ENCODE measurements around the gene PSEN1. TPM values are rescaled to one million over a fixed set of nuclear protein-coding genes. Genes with fewer than 3 reads are reported as not detected.

PSEN1 gene
- total and polyA plus RNA-seq, 10 of the 15 experiments (the other 5 are each of a cell fraction or from before 2014, with no cell fraction given) = 8.9 to 32.3 (median 21.8) TPM

- TF ChIP-seq, protein P1, sequence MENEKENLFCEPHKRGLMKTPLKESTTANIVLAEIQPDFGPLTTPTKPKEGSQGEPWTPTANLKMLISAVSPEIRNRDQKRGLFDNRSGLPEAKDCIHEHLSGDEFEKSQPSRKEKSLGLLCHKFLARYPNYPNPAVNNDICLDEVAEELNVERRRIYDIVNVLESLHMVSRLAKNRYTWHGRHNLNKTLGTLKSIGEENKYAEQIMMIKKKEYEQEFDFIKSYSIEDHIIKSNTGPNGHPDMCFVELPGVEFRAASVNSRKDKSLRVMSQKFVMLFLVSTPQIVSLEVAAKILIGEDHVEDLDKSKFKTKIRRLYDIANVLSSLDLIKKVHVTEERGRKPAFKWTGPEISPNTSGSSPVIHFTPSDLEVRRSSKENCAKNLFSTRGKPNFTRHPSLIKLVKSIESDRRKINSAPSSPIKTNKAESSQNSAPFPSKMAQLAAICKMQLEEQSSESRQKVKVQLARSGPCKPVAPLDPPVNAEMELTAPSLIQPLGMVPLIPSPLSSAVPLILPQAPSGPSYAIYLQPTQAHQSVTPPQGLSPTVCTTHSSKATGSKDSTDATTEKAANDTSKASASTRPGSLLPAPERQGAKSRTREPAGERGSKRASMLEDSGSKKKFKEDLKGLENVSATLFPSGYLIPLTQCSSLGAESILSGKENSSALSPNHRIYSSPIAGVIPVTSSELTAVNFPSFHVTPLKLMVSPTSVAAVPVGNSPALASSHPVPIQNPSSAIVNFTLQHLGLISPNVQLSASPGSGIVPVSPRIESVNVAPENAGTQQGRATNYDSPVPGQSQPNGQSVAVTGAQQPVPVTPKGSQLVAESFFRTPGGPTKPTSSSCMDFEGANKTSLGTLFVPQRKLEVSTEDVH (IDR thresholded peaks at IDR 0.05; ENCODE audit: low read depth, partially characterized antibody) = no peak
- TF ChIP-seq HDAC2 (IDR thresholded peaks at IDR 0.05) = no peak
Observed at GRCh38 chr14:73168274-73168673, 32.0 kb downstream of the PSEN1 start (continued).

DNA sequence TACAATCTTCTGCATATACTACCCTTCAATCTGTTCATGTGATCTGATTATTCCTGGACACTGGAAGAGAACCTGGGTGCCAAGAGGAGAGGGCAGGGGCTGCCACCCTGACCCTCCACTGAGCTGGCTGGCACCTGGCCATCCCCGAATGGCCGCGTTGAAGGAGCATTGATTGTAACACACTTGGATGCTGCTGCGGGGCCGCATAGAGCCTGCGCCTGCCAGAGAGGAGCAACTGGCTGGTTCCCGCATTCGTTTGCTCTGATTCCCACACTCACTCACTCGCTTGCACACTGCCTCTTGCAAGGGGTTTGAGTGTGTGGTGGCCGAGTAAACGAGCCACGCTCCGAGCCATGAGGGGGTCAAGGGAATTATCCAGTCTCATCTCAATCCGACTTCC is 32.4 kb downstream of the PSEN1 start:
- Histone ChIP-seq H4K20me1 (ENCODE audit: control insufficient read depth, insufficient read depth) (no peaks in the 10 kb centered on the region), H2AFZ (ENCODE audit: control insufficient read depth, low read depth, low read length) (no peak overlapping the region), H3K27me3 (replicated peaks in 1 of 2; ENCODE audit: control insufficient read depth in 2 of 2, insufficient read depth in 2 of 2, low read length in 1 of 2) (no peaks in the 10 kb centered on the region), H3K27ac (ENCODE audit: control insufficient read depth, insufficient read depth) (no peak overlapping the region), H3K4me2 (ENCODE audit: control insufficient read depth, insufficient read depth) (no peak overlapping the region), H3K36me3 (ENCODE audit: control insufficient read depth in 2 of 2, insufficient read depth in 2 of 2, low read length in 1 of 2) (peaks cover 8 to 26% of the 10 kb centered on the region in 2 experiments), H3K4me3 (no peak overlapping the region), H3K4me1 (ENCODE audit: control insufficient read depth, insufficient read depth, low read length) (no peaks in the 10 kb centered on the region), H3K9me3 (replicated peaks; ENCODE audit: control insufficient read depth, insufficient read depth, low read length) (no peaks in the 10 kb centered on the region), H3K9ac (ENCODE audit: control insufficient read depth, insufficient read depth, low read length) (no peak overlapping the region), H3K79me2 (ENCODE audit: control insufficient read depth, insufficient read depth, low read length) (no peaks in the 10 kb centered on the region)
- ChIA-PET RAD21 (ENCODE audit: unreplicated experiment) (interaction anchor here (1.5 kb wide), 1 partner anchor 303 kb away, joined by 3 read pairs; no protein-coding TSS in a partner anchor), SMC1A (ENCODE audit: uncharacterized antibody, unreplicated experiment) (no interaction called here), CTCF (interaction anchor here (0.6 to 0.9 kb wide), 3 partner anchors 127 to 560 kb away, joined by 3 to 4 read pairs (median 3); no protein-coding TSS in a partner anchor), POLR2A (no interaction called here)
- no TSS peak for BruUV-seq (replicated peaks)
- ATAC-seq (no peak), FAIRE-seq (no peak), DNase-seq (ENCODE audit: low read depth, low spot score) (no peak)
- intact Hi-C loops (cut with micrococcal nuclease; ENCODE audit: unreplicated experiment) = no loop called here
- 97% methylated on average over 14 of the region's 14 CpGs for WGBS (ENCODE audit: insufficient coverage, insufficient replicate concordance, low lambda C conversion rate, missing lambda C conversion rate)
- in situ Hi-C loops (cut with MboI) = loop anchor here (5.0 kb wide), 1 partner anchor 304 kb away; no protein-coding TSS in a partner anchor
- TF ChIP-seq CEBPB (IDR thresholded peaks at IDR 0.05; ENCODE audit: borderline replicate concordance in 1 of 2, low read depth in 2 of 2, low read length in 2 of 2) (no peak), NR2C2 (IDR thresholded peaks at IDR 0.05; ENCODE audit: borderline replicate concordance, control insufficient read depth, insufficient read length, low read depth) (no peak), EED (IDR thresholded peaks at IDR 0.05; ENCODE audit: low read depth) (no peak), KAT2A (conservative IDR thresholded peaks at IDR 0.05; ENCODE audit: control insufficient read depth, low read depth, low read length) (no peak), ZNF687 (IDR thresholded peaks at IDR 0.05) (no peak), EGR1 (IDR thresholded peaks at IDR 0.05; ENCODE audit: borderline replicate concordance in 1 of 2, low read depth in 2 of 2, low read length in 2 of 2) (no peak), SKIL (IDR thresholded peaks at IDR 0.05; ENCODE audit: low read depth, poor library complexity, severe bottlenecking) (no peak), IRF3 (IDR thresholded peaks at IDR 0.05) (no peak)

Measured in GM12878 (cell line).